NOMO-1 treated with dmso at 0.1 percent for 144 hours (cell line): ENCODE measurements around the gene TM6SF1.
"Not testable (repeated sequence)": the region's sequence is repeated elsewhere in the genome, so short reads cannot be mapped to it uniquely, and the experiment has no call there.

Source experiments
- DNase-seq: peaks from one replicate; lab custom pipeline; 2025; ENCODE audit not compliant: unreplicated experiment; lab: John Stamatoyannopoulos, UW

The TM6SF1 gene

GRCh38 chr15:83106994-83107840 lies at the start of gene TM6SF1:
TSS of gene TM6SF1 (plus strand) at chr15:83107645. CDS start at chr15:83107681, 36 bp downstream.
- DNase-seq: no peak

GRCh38 chr15:83057696-83058376 lies 49.6 kb upstream of the TM6SF1 start:
- DNase-seq: no peak

- no peak for DNase-seq
Measured at GRCh38 chr15:83061680-83062079, 45.8 kb upstream of the TM6SF1 start.

- DNase-seq: no peak
Measured at GRCh38 chr15:83062768-83063180, 44.7 kb upstream of the TM6SF1 start.

GRCh38 chr15:83063551-83063950 lies 43.9 kb upstream of the TM6SF1 start:
- DNase-seq: no peak

- DNase-seq: no peak
Measured at GRCh38 chr15:83064859-83065258, 42.6 kb upstream of the TM6SF1 start.

GRCh38 chr15:83065431-83065830 lies 42.0 kb upstream of the TM6SF1 start:
- DNase-seq: no peak

GRCh38 chr15:83066034-83066733 lies 41.3 kb upstream of the TM6SF1 start:
- DNase-seq: no peak

- DNase-seq: peak; percentile 78
Measured at GRCh38 chr15:83066734-83067637, 40.5 kb upstream of the TM6SF1 start, which contains the start of gene BTBD1. TSS of gene BTBD1 (minus strand) at chr15:83067252. CDS start at chr15:83067151, 101 bp downstream.

GRCh38 chr15:83067638-83067962 lies 39.8 kb upstream of the TM6SF1 start:
- DNase-seq: no peak

GRCh38 chr15:83068054-83068453 lies 39.4 kb upstream of the TM6SF1 start:
- no peak for DNase-seq

- not testable (repeated sequence) for DNase-seq
Measured at GRCh38 chr15:83069211-83069642, 38.2 kb upstream of the TM6SF1 start.

- no peak for DNase-seq
Measured at GRCh38 chr15:83077491-83078230, 29.8 kb upstream of the TM6SF1 start.

GRCh38 chr15:83078712-83079111 lies 28.7 kb upstream of the TM6SF1 start:
- no peak for DNase-seq

- no peak for DNase-seq
Measured at GRCh38 chr15:83081256-83082014, 26.0 kb upstream of the TM6SF1 start.

GRCh38 chr15:83082730-83083386 lies 24.6 kb upstream of the TM6SF1 start:
- no peak for DNase-seq

- not testable (repeated sequence) for DNase-seq
Measured at GRCh38 chr15:83085461-83085860, 22.0 kb upstream of the TM6SF1 start.

GRCh38 chr15:83085864-83086552 lies 21.4 kb upstream of the TM6SF1 start:
- DNase-seq: not testable (repeated sequence)
